H9 (cell line): ENCODE results near the gene NPAS3. TPM values are rescaled to one million over a fixed set of nuclear protein-coding genes. Genes with fewer than 3 reads are reported as not detected.

Source experiments
- DNase-seq: peaks from one replicate; pipeline ENCODE4 v3.0.0-alpha.2; 2017
- H2AFZ ChIP-seq: one replicate; pipeline ENCODE4 v1.6.1; 2013; ENCODE audit warnings: mild to moderate bottlenecking, low read length, control low read depth, moderate library complexity
- H2AK5ac ChIP-seq: 2 replicates; pipeline ENCODE4 v1.6.1; 2013; ENCODE audit warnings: low read length, control low read depth, mixed read lengths; ENCODE audit not compliant: insufficient read length
- H2BK120ac ChIP-seq: one replicate; pipeline ENCODE4 v1.6.1; 2013; ENCODE audit warnings: low read depth, mild to moderate bottlenecking, low read length, control low read depth, inconsistent platforms; ENCODE audit not compliant: poor library complexity, severe bottlenecking
- H2BK12ac ChIP-seq: 2 replicates; pipeline ENCODE4 v1.6.1; 2013; ENCODE audit warnings: low read length, control low read depth, mixed read lengths, low read depth; ENCODE audit not compliant: insufficient read length
- H2BK15ac ChIP-seq: 2 replicates; pipeline ENCODE4 v1.6.1; 2013; ENCODE audit warnings: low read depth, low read length, control low read depth
- H2BK20ac ChIP-seq: one replicate; pipeline ENCODE4 v1.6.1; 2013; ENCODE audit warnings: low read depth, mild to moderate bottlenecking, low read length, control low read depth, inconsistent platforms; ENCODE audit not compliant: poor library complexity, severe bottlenecking
- H2BK5ac ChIP-seq: 2 replicates; pipeline ENCODE4 v1.6.1; 2013; ENCODE audit warnings: low read length, control low read depth, mixed read lengths; ENCODE audit not compliant: insufficient read length
- H3K14ac ChIP-seq: 2 replicates; pipeline ENCODE4 v1.6.1; 2013; ENCODE audit warnings: low read length, control low read depth; ENCODE audit not compliant: insufficient read depth
- H3K18ac ChIP-seq: 2 replicates; pipeline ENCODE4 v1.6.1; 2013; ENCODE audit warnings: low read depth, mild to moderate bottlenecking, mixed read lengths, low read length, control low read depth; ENCODE audit not compliant: insufficient read length
- H3K23ac ChIP-seq: 2 replicates; pipeline ENCODE4 v1.6.1; 2013; ENCODE audit warnings: low read length, control low read depth, mixed read lengths, low read depth; ENCODE audit not compliant: insufficient read length
- H3K23me2 ChIP-seq: 2 replicates; pipeline ENCODE4 v1.6.1; 2013; ENCODE audit warnings: low read depth, mild to moderate bottlenecking, mixed read lengths, low read length, control low read depth; ENCODE audit not compliant: insufficient read length, poor library complexity, severe bottlenecking
- H3K27ac ChIP-seq: 2 replicates; pipeline ENCODE4 v1.5.1; 2013; ENCODE audit warnings: low read length, control low read depth, mixed read lengths, low read depth; ENCODE audit not compliant: insufficient read length
- H3K27me3 ChIP-seq: 2 replicates; pipeline ENCODE4 v1.6.1; 2013; ENCODE audit warnings: low read length, control low read depth, inconsistent platforms; ENCODE audit not compliant: insufficient read depth
- H3K4ac ChIP-seq: 2 replicates; pipeline ENCODE4 v1.6.1; 2013; ENCODE audit warnings: low read depth, mild to moderate bottlenecking, control low read depth, inconsistent platforms, low read length, moderate library complexity
- H3K4me1 ChIP-seq: 2 replicates; pipeline ENCODE4 v1.6.1; 2013; ENCODE audit warnings: low read length, control low read depth, inconsistent platforms; ENCODE audit not compliant: insufficient read depth
- H3K4me2 ChIP-seq: 2 replicates; pipeline ENCODE4 v1.6.1; 2013; ENCODE audit warnings: low read length, control low read depth, mixed read lengths; ENCODE audit not compliant: insufficient read length, insufficient read depth
- H3K56ac ChIP-seq: 2 replicates; pipeline ENCODE4 v1.6.1; 2013; ENCODE audit warnings: low read depth, mild to moderate bottlenecking, mixed read lengths, low read length, control low read depth; ENCODE audit not compliant: insufficient read length
- H3K79me1 ChIP-seq: 2 replicates; pipeline ENCODE4 v1.6.1; 2013; ENCODE audit warnings: low read depth, mild to moderate bottlenecking, moderate library complexity, low read length, control low read depth, inconsistent platforms; ENCODE audit not compliant: insufficient read depth, poor library complexity, severe bottlenecking
- H3K79me2 ChIP-seq: 2 replicates; pipeline ENCODE4 v1.6.1; 2013; ENCODE audit warnings: low read length, control low read depth, inconsistent platforms; ENCODE audit not compliant: insufficient read depth
- H3K9ac ChIP-seq: 2 replicates; pipeline ENCODE4 v1.6.1; 2013; ENCODE audit warnings: low read length, control low read depth, mixed read lengths; ENCODE audit not compliant: insufficient read length; ENCODE audit errors: extremely low read depth
- H3K9me3 ChIP-seq: one replicate; pipeline ENCODE4 v1.6.1; 2013; ENCODE audit warnings: low read depth, low read length, inconsistent platforms; ENCODE audit not compliant: control insufficient read depth
- H3T11ph ChIP-seq: one replicate; pipeline ENCODE4 v1.6.1; 2013; ENCODE audit warnings: mild to moderate bottlenecking, low read length, control low read depth, inconsistent platforms
- H4K20me1 ChIP-seq: one replicate; pipeline ENCODE4 v1.6.1; 2013; ENCODE audit not compliant: control insufficient read depth, insufficient read length, insufficient read depth
- H4K5ac ChIP-seq: 2 replicates; pipeline ENCODE4 v1.6.1; 2013; ENCODE audit warnings: low read depth, mild to moderate bottlenecking, mixed read lengths, low read length, control low read depth; ENCODE audit not compliant: insufficient read length
- H4K8ac ChIP-seq: replicated peaks from 2 replicates; pipeline ENCODE4 v1.6.1; 2013; ENCODE audit warnings: low read length, control low read depth, mixed read lengths, low read depth; ENCODE audit not compliant: insufficient read length
- H4K91ac ChIP-seq: 2 replicates; pipeline ENCODE4 v1.6.1; 2013; ENCODE audit warnings: low read depth, mild to moderate bottlenecking, moderate library complexity, mixed read lengths, low read length, control low read depth; ENCODE audit not compliant: insufficient read length
- H3K27ac Mint-ChIP-seq, 3 experiments: 2 replicates in 2 of 3; 3 replicates in 1 of 3; pipeline ENCODE4 v1.8.0; 2020 to 2021; ENCODE audit warnings: mixed read lengths in 3 of 3, mild to moderate bottlenecking in 1 of 3, moderate library complexity in 1 of 3
- H3K27me3 Mint-ChIP-seq: 2 replicates; pipeline ENCODE4 v1.8.0; 2021; ENCODE audit warnings: low read depth, mild to moderate bottlenecking, moderate library complexity, mixed read lengths
- H3K36me3 Mint-ChIP-seq, 3 experiments: 2 replicates in 2 of 3; 3 replicates in 1 of 3; pipeline ENCODE4 v1.8.0; 2020 to 2021; ENCODE audit warnings: low read depth in 3 of 3, mixed read lengths in 3 of 3; ENCODE audit not compliant: insufficient read depth in 1 of 3
- H3K4me1 Mint-ChIP-seq, 2 experiments: 2 replicates each; pipeline ENCODE4 v1.8.0; 2020; ENCODE audit warnings: mixed read lengths in 2 of 2
- H3K4me3 Mint-ChIP-seq, 2 experiments: 2 replicates in 1 of 2; 3 replicates in 1 of 2; pipeline ENCODE4 v1.8.0; 2020 to 2021; ENCODE audit warnings: mild to moderate bottlenecking in 2 of 2, mixed read lengths in 2 of 2, moderate library complexity in 1 of 2
- H3K9me3 Mint-ChIP-seq, 2 experiments: 2 replicates in 1 of 2; 3 replicates in 1 of 2; pipeline ENCODE4 v1.8.0; 2020; ENCODE audit warnings: mild to moderate bottlenecking in 2 of 2, mixed read lengths in 2 of 2, moderate library complexity in 1 of 2
- CTCF ChIP-seq: fragments of 200-600 bp; sonication (generic); conservative IDR thresholded peaks from 3 replicates; pipeline ENCODE4 v1.8.0; 2021; ENCODE audit warnings: antibody characterized with exemption, mild to moderate bottlenecking
- WGBS: extraction: QIAGEN DNeasy Blood & Tissue Kit; methylation state at CpG from one replicate; pipeline ENCODE4 v1.1.7; 2013; ENCODE audit warnings: missing lambda C conversion rate, low lambda C conversion rate, mixed read lengths; ENCODE audit not compliant: insufficient read length; ENCODE audit errors: extremely low coverage; 5-methylcytosine and 5-hydroxymethylcytosine counted together
- total RNA-seq: library from RNA; stranded (reverse); gene quantifications from 2 replicates; pipeline ENCODE4 v1.2.1, GENCODE V29; 2021

The NPAS3 gene
- total RNA-seq, 1 experiment from 2014 or later = 0.17 TPM

- no peak overlapping the region for H3K4me2 ChIP-seq
- H3K4me3 Mint-ChIP-seq = no peak overlapping the region
- no CpG with 5 or more reads among the region's 3 CpGs for WGBS
These were observed 626.3 kb downstream of the NPAS3 start for GRCh38 chr14:33564774-33565630.

More at GRCh38 chr14:33564774-33565630, 626.3 kb downstream of the NPAS3 start:
- Mint-ChIP-seq H3K9me3 (no peaks in the 10 kb centered on the region), H3K27me3 (no peaks in the 10 kb centered on the region), H3K27ac (peak overlapping the region in 1 of 3 experiments; percentile 16; a peak in 2 of 7 replicates), H3K4me1 (peaks cover 20 to 22% of the 10 kb centered on the region in 2 experiments), H3K36me3 (no peaks in the 10 kb centered on the region)
- no peak overlapping the region for H4K91ac ChIP-seq
- no peak overlapping the region for H3T11ph ChIP-seq
- no peak overlapping the region for H2BK5ac ChIP-seq
- peaks cover 2% of the 10 kb centered on the region; the same call in 1 of the 2 replicates for H3K4me1 ChIP-seq
- no peak overlapping the region for H3K56ac ChIP-seq
- H3K79me1 ChIP-seq = no peaks in the 10 kb centered on the region
- no peak overlapping the region for H2AK5ac ChIP-seq
- H2AFZ ChIP-seq = no peak overlapping the region
- no peak overlapping the region for H3K4ac ChIP-seq
- H4K5ac ChIP-seq = no peak overlapping the region
- H3K27ac ChIP-seq = no peak overlapping the region
- no peak for TF ChIP-seq CTCF
- no peak overlapping the region for H2BK15ac ChIP-seq
- no peaks in the 10 kb centered on the region for H3K23me2 ChIP-seq
- H3K23ac ChIP-seq = no peak overlapping the region
- H3K9me3 ChIP-seq = no peaks in the 10 kb centered on the region
- H3K9ac ChIP-seq = no peak overlapping the region
- H3K18ac ChIP-seq = no peak overlapping the region
- no peak overlapping the region for H3K14ac ChIP-seq
- no peak overlapping the region for H2BK12ac ChIP-seq
- H3K27me3 ChIP-seq = no peaks in the 10 kb centered on the region
- no peaks in the 10 kb centered on the region for H3K79me2 ChIP-seq
- no peak overlapping the region for H2BK120ac ChIP-seq
- DNase-seq = peak; percentile 33
- H2BK20ac ChIP-seq = no peak overlapping the region
- H4K8ac ChIP-seq = no peak overlapping the region
- no peaks in the 10 kb centered on the region for H4K20me1 ChIP-seq
